GM21447 (cell line): Measurements from ENCODE around the gene UFD1.

Source experiments
- ATAC-seq: cut with Tn5 transposase; IDR thresholded peaks from one replicate; pipeline ENCODE4 v1.9.1; 2021; ENCODE audit not compliant: unreplicated experiment

The UFD1 gene

GRCh38 chr22:19497245-19497644 is 18.3 kb upstream of the UFD1 start:
- ATAC-seq = no peak

DNA sequence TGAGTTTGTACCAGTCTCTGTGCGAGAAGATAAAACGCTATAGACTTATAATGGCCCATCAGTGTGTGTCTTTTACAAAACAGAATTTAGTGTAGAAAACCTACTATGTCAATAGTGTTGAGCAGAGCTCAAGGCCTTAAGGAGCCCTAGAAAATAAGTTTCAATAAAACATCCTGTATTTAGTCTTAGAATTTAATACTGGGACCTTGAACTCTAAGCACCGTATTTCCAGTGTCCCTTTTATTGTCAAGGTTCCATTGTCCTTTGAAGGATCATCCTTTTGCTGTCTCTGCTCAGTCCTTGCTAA is 17.3 kb upstream of the UFD1 start:
- no peak for ATAC-seq

DNA sequence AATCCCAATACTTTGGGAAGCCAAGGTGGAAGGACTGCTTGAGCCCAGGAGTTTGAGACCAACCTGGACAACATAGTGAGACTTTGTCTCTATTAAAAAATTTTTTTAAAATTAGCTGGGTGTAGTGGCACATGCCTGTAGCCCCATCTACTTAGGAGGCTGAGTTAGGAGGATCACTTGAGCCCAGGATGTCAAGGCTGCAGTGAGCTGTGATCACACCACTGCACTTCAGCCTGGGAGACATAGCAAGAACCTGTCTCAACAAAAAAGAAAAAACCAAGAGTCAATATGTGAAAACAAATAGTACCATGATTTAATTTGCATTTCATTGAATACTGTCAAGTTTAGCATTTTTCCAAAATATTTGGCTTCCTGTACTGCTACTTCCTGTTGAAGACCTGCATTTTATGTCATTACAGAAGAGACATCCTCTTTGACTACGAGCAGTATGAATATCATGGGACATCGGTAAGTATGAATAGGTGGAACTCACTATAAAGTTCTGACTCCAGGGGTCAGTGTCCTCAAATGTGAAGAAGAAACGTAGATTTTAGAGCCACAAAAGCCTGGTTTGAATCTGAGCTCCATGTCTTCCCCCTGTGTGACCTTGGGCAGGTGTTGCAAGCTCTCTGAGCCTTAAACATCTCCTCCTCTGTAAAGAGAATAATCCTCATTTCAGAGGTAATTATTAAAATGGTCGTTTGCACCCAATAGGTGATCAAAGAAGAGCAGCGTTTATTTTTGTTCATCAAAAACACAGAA is 16.8 kb upstream of the UFD1 start:
- ATAC-seq = no peak

GRCh38 chr22:19494676-19495173 is 15.7 kb upstream of the UFD1 start:
- no peak for ATAC-seq

- no peak for ATAC-seq
Measured at GRCh38 chr22:19494001-19494560, 15.1 kb upstream of the UFD1 start.

DNA sequence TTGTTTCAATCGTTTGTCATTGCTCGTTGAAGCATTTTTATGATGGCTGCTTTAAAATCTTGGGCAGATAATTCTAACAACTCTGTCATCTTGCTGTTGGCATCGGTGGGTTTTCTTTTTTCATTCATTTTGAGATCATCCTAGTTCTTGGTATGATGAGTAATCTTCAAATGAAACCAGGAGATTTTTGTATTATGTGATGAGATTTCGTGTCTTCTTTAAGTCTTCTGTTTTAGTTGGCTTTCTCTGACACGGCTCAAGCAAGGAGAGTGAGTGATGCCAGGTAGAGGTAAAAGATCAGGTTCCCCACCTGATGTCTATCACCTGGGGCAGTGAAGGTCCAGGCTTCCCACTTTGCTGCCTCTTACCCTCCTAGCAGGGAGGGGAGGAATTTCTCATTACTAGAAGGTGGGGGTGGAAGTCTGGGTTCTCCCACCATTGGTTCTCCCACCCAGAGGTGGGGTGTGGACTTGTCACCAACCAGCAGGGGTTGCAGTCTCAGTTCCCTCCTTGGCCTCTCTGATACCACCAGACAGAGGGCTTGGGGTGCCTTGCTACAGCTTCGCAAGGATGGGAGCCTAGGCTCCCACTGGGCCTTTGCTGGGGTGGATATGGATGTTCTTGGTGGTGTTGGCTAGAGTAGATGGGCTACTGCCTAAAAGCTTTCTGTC is 13.6 kb upstream of the UFD1 start:
- no peak for ATAC-seq

DNA sequence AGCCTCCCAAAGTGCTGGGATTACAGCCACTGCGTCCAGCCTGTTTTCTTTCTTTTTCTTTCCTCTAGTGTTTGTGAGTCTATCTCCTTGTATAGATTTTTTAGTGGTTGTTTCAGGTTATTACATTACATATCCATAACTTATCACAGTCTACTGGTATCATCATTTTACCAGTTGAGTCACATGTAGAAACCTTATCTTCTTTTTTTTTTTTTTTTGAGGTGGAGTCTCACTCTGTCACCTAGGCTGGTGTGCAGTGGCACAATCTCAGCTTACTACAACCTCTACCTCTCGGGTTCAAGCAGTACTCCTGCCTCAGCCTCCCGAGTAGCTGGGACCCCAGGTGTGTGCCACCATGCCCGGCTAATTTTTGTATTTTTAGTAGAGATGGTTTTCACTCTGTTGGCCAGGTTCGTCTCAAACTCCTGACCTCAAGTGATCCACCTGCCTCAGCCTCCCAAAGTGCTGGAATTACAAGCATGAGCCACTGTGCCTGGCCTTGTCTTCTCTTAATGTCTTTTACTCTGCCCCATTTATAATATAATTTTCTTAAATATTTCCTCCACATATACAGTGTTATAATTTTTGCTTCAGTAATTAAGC is 11.7 kb upstream of the UFD1 start:
- no peak for ATAC-seq

GRCh38 chr22:19488884-19489843 is 10.2 kb upstream of the UFD1 start:
- no peak for ATAC-seq

DNA sequence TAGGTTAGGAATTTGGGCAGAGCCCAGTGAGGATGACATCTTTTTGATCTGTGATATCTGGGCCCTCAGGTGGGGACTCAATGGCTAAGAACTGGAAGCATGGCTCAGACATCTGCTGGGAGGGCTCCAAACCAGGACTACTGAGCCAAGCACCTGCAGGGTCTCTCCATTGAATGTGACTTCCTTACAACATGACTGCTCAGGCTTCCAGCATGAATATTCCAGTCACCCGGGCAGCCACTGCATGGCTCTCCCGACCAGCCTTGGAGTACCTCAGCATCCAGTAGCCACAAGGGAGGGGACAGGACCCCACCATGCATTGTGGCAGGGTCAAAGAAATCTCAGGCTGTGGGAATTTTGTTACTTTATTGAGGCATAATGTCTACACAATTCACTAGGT is 9.3 kb upstream of the UFD1 start:
- ATAC-seq = no peak

DNA sequence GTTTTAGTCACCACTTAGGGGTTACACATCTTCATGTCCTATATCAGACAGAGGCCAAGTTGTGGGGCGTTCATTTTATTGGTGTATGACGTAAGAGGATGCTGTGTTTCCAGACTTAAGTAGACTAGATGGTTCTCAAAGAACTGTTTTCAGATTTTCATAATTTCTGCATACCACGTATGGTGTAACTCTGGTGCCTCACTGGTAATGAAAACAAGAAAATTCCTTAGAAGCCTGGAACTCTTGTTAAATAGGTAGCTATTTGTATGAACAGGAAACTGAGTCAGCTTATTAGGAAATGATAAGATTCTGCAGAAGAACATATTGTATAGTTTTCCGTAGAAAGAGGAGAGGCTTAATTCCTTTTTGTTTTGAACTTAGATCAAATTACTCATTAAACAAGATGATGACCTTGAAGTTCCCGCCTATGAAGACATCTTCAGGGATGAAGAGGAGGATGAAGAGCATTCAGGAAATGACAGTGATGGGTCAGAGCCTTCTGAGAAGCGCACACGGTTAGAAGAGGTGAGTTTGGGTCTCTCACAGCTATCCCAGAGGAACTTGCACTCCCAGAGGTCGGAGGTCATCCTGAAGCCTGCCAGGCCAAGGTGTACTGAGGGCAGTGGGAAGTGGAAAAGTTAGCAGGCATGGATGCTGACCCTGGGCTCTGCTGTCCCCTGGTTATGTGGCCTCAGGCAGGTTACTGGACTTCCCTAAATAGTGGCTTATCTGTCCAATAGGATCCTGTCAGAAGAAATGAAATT is 4.7 kb upstream of the UFD1 start:
- no peak for ATAC-seq

DNA sequence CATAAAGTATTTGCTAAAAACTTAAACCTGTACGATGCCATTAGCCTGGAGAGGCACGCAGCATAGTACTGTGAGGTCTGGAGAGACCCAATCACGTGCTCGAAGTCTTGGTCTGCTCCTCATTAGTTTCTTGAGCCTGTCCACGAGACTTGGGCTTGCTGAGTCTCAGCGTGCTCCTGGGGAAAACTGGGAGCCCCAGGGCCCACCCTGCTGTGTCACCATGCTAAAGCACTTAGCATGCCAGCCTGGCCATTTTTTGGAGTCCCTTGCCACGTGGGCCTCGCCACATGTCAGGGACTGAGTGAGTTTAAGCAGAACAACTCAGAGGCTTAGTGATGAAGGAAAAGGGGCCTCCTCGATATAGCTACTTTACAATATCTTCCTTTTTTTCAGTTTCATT is 3.3 kb upstream of the UFD1 start:
- no peak for ATAC-seq

DNA sequence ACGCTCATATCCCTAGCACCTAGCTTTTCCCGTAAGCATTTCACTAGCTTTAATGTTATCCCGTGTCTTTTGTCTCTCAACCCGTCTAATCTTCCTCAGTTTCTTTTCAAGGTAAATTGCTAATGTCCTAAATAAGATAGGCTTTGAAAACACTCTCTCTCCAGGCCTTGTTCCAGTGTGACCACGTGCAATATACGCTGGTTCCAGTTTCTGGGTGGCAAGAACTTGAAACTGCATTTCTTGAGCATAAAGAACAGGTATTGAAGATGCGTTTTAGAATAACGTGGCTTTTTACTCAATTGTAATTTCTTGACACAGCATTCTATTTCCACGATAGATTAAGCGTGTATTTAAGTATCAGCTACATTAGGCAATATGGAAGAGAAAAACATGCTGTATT is 1.8 kb upstream of the UFD1 start:
- ATAC-seq = no peak

GRCh38 chr22:19480173-19480568 is 1.2 kb upstream of the UFD1 start:
- ATAC-seq = peak; percentile 6

- peak; percentile 84 for ATAC-seq
Measured at GRCh38 chr22:19479355-19480172, 571 bp upstream of the UFD1 start, which contains the start of gene CDC45. Gene CDC45 (plus strand): TSS chr22:19479920. CDS start chr22:19479969, 49 bp downstream.

DNA sequence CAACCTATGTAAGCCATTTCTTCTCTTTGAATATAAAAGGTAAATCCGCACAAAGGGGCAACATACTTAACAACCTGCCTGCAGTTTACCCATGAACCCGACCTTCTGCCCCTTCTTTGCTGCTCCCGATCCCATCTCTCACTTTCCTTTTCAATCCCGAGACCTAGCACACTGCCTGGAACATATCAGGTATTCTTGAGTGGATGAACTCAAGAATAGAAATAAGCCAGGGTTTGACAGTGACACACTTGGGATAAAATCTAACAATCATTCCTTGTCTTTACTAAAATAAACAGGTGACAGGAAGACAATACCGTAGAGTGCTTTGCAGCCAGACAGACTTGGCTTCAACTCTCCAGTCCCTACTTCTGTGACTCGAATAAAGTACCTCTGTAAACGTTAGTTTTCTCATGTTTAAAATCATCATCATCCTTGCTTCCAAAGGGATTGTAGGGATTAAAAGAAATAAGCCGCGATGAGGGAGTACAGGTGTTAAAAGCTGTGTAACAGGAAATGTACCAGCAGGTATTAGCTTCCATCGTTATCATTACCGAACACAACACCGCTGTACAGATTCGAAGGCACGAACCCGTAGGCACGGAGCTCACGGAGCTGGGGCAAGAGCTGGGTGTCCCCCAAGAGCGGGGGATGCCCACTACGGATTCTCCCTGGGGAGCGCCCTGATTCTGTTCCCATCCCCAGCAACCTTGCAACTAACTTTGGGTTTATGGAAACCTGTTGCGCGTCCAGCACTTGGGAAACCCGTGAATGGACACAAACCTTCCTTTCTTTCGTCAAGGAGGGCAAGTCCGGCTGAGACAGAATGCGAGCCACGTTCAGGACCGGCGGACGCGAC is 720 bp downstream of the UFD1 start:
- ATAC-seq = no peak

- ATAC-seq = no peak
Measured at GRCh38 chr22:19477321-19478044, 1.5 kb downstream of the UFD1 start.

DNA sequence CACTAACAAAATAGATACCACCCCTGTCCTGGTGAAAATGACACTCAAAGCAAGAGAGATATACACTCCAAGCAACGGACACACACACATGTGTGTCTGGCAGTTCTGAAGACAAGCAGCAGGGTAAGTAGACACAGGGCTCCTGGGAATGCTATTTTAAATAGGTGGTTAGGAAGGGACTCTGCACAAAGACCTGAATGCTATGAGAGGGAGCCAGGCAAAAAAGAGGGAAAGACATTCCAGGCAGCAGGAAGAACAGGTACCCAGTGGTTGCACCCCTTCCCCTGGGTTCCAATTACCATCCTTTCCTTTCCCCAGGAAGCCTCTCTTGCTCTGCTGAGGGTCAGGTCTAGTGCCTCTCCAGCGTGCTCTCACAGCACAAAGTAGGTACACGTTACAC is 3.0 kb downstream of the UFD1 start:
- no peak for ATAC-seq

GRCh38 chr22:19473578-19473977 is 5.4 kb downstream of the UFD1 start:
- ATAC-seq = no peak
